Neural progenitor cell (in vitro differentiated cells): ENCODE results near the gene ATP5MK. TPM values are rescaled to one million over a fixed set of nuclear protein-coding genes. Genes with fewer than 3 reads are reported as not detected.

Source experiments
- DNase-seq: peaks from one replicate; pipeline ENCODE4 v3.0.0-alpha.2; 2016; ENCODE audit warnings: low spot score
- H2AFZ ChIP-seq: fragments of 200-600 bp; sonication (generic); replicated peaks from 2 replicates; pipeline ENCODE4 v1.6.1; 2016; ENCODE audit warnings: antibody characterized with exemption
- H3F3A ChIP-seq: fragments of 200-600 bp; sonication (generic); 2 replicates; pipeline ENCODE4 v1.6.1; 2016; ENCODE audit warnings: antibody characterized with exemption, low read depth
- H3K27ac ChIP-seq: fragments of 200-600 bp; sonication (generic); 2 replicates; pipeline ENCODE4 v1.5.1; 2016; ENCODE audit warnings: mild to moderate bottlenecking
- H3K27me3 ChIP-seq: fragments of 200-600 bp; sonication (generic); 2 replicates; pipeline ENCODE4 v1.6.1; 2016; ENCODE audit warnings: mild to moderate bottlenecking, moderate library complexity
- H3K36me3 ChIP-seq: fragments of 200-600 bp; sonication (generic); 2 replicates; pipeline ENCODE4 v1.5.1; 2016
- H3K4me1 ChIP-seq: fragments of 200-600 bp; sonication (generic); 2 replicates; pipeline ENCODE4 v1.6.1; 2016; ENCODE audit warnings: mixed run types
- H3K4me2 ChIP-seq: fragments of 200-600 bp; sonication (generic); 2 replicates; pipeline ENCODE4 v1.6.1; 2016
- H3K4me3 ChIP-seq: fragments of 200-600 bp; sonication (generic); 2 replicates; pipeline ENCODE4 v1.5.1; 2016
- H3K79me2 ChIP-seq: fragments of 200-600 bp; sonication (generic); 2 replicates; pipeline ENCODE4 v1.6.1; 2016; ENCODE audit warnings: low read depth
- H3K9ac ChIP-seq: fragments of 200-600 bp; sonication (generic); 2 replicates; pipeline ENCODE4 v1.6.1; 2016
- H3K9me3 ChIP-seq: fragments of 200-600 bp; sonication (generic); 2 replicates; pipeline ENCODE4 v1.5.1; 2016; ENCODE audit warnings: low read depth
- H4K20me1 ChIP-seq: fragments of 200-600 bp; sonication (generic); 2 replicates; pipeline ENCODE4 v1.6.1; 2016; ENCODE audit warnings: low read depth
- H3K27ac Mint-ChIP-seq: 3 replicates; pipeline ENCODE4 v1.8.0; 2021; ENCODE audit warnings: mixed read lengths
- H3K27me3 Mint-ChIP-seq: 2 replicates; pipeline ENCODE4 v1.8.0; 2022; ENCODE audit warnings: low read depth, mild to moderate bottlenecking, inconsistent platforms, moderate library complexity, mixed read lengths; ENCODE audit not compliant: insufficient read depth
- H3K36me3 Mint-ChIP-seq: 3 replicates; pipeline ENCODE4 v1.8.0; 2021; ENCODE audit warnings: mixed read lengths
- H3K4me1 Mint-ChIP-seq: 3 replicates; pipeline ENCODE4 v1.8.0; 2021; ENCODE audit warnings: mixed read lengths
- H3K4me3 Mint-ChIP-seq: 3 replicates; pipeline ENCODE4 v1.8.0; 2021; ENCODE audit warnings: mild to moderate bottlenecking, moderate library complexity, mixed read lengths
- H3K9me3 Mint-ChIP-seq: 3 replicates; pipeline ENCODE4 v1.8.0; 2020; ENCODE audit warnings: mixed read lengths
- CTCF ChIP-seq: fragments of 200-600 bp; sonication (generic); IDR thresholded peaks from 2 replicates; pipeline ENCODE4 v1.5.1; 2017; ENCODE audit warnings: antibody characterized with exemption, mild to moderate bottlenecking
- EZH2 ChIP-seq: fragments of 200-600 bp; sonication (generic); IDR thresholded peaks from 2 replicates; pipeline ENCODE4 v1.6.1; 2017; ENCODE audit warnings: antibody characterized with exemption, mild to moderate bottlenecking, moderate library complexity
- EZH2phosphoT487 ChIP-seq: fragments of 200-600 bp; sonication (generic); IDR thresholded peaks from 2 replicates; pipeline ENCODE4 v1.6.1; 2017; ENCODE audit warnings: antibody characterized with exemption
- total RNA-seq: library from RNA; depleted of rRNA; stranded (reverse); fragments of >200 nt; gene quantifications from 2 replicates; pipeline ENCODE4 v1.2.3, GENCODE V29; 2015; ENCODE audit warnings: low replicate concordance

Gene ATP5MK
- total RNA-seq, 1 donor from 2014 or later: 324 TPM

GRCh38 chr10:103433858-103434257, 37.6 kb upstream of the ATP5MK start:
- no peaks in the 10 kb centered on the region for H4K20me1 ChIP-seq
- H3K27me3 Mint-ChIP-seq: peaks cover 2% of the 10 kb centered on the region

GRCh38 chr10:103431902-103432301, 35.6 kb upstream of the ATP5MK start:
- no peaks in the 10 kb centered on the region for H3K9me3 Mint-ChIP-seq
- no peak overlapping the region for H3K4me3 Mint-ChIP-seq
- Histone ChIP-seq H3K79me2 (no peaks in the 10 kb centered on the region), H2AFZ (no peak overlapping the region), H3K4me1 (no peaks in the 10 kb centered on the region), H3K9me3 (no peaks in the 10 kb centered on the region), H3K9ac (no peak overlapping the region), H3K4me3 (no peak overlapping the region), H3K36me3 (peaks cover 17% of the 10 kb centered on the region), H3K27me3 (no peaks in the 10 kb centered on the region), H3K27ac (no peak overlapping the region), H4K20me1 (no peaks in the 10 kb centered on the region), H3K4me2 (no peak overlapping the region), H3F3A (no peaks in the 10 kb centered on the region)
- H3K27ac Mint-ChIP-seq: no peak overlapping the region
- peaks cover 29% of the 10 kb centered on the region for H3K36me3 Mint-ChIP-seq
- peaks cover 2% of the 10 kb centered on the region for H3K27me3 Mint-ChIP-seq
- TF ChIP-seq CTCF: no peak
- no peak for TF ChIP-seq EZH2
- TF ChIP-seq EZH2phosphoT487: no peak
- no peak for DNase-seq
- no peaks in the 10 kb centered on the region for H3K4me1 Mint-ChIP-seq

More at GRCh38 chr10:103433858-103434257, 37.6 kb upstream of the ATP5MK start:
- Histone ChIP-seq H3K9me3 (no peaks in the 10 kb centered on the region), H3K9ac (no peak overlapping the region), H3K4me3 (no peak overlapping the region), H3K79me2 (no peaks in the 10 kb centered on the region), H3K27me3 (no peaks in the 10 kb centered on the region), H3K4me2 (no peak overlapping the region), H3F3A (no peaks in the 10 kb centered on the region), H3K4me1 (no peaks in the 10 kb centered on the region), H3K27ac (no peak overlapping the region), H3K36me3 (peaks cover 12% of the 10 kb centered on the region), H2AFZ (no peak overlapping the region)
- Mint-ChIP-seq H3K4me3 (no peak overlapping the region), H3K36me3 (peaks cover 36% of the 10 kb centered on the region), H3K27ac (no peak overlapping the region), H3K4me1 (no peaks in the 10 kb centered on the region), H3K9me3 (no peaks in the 10 kb centered on the region)
- no peak for DNase-seq
- TF ChIP-seq CTCF: no peak
- TF ChIP-seq EZH2phosphoT487: no peak
- TF ChIP-seq EZH2: no peak

GRCh38 chr10:103429647-103430046, 33.4 kb upstream of the ATP5MK start:
- Histone ChIP-seq H3K4me3 (no peak overlapping the region), H3F3A (no peaks in the 10 kb centered on the region), H3K79me2 (no peaks in the 10 kb centered on the region), H3K9me3 (no peaks in the 10 kb centered on the region), H3K4me2 (no peak overlapping the region), H4K20me1 (no peaks in the 10 kb centered on the region), H3K36me3 (peaks cover 17% of the 10 kb centered on the region), H3K27me3 (no peaks in the 10 kb centered on the region), H2AFZ (no peak overlapping the region), H3K27ac (no peak overlapping the region), H3K4me1 (no peaks in the 10 kb centered on the region), H3K9ac (no peak overlapping the region)
- Mint-ChIP-seq H3K36me3 (peaks cover 30% of the 10 kb centered on the region), H3K27ac (no peak overlapping the region), H3K27me3 (peaks cover 2% of the 10 kb centered on the region), H3K4me3 (no peak overlapping the region), H3K4me1 (no peaks in the 10 kb centered on the region), H3K9me3 (no peaks in the 10 kb centered on the region)
- TF ChIP-seq EZH2phosphoT487: no peak
- TF ChIP-seq EZH2: no peak
- TF ChIP-seq CTCF: no peak
- DNase-seq: no peak
